Ecto neural progenitor cell (in vitro differentiated cells): ENCODE results near the gene VANGL2.

Experiments
- DNase-seq: peaks from one replicate; pipeline ENCODE4 v3.0.0-alpha.2; 2018; ENCODE audit warnings: low spot score

Gene VANGL2

DNA sequence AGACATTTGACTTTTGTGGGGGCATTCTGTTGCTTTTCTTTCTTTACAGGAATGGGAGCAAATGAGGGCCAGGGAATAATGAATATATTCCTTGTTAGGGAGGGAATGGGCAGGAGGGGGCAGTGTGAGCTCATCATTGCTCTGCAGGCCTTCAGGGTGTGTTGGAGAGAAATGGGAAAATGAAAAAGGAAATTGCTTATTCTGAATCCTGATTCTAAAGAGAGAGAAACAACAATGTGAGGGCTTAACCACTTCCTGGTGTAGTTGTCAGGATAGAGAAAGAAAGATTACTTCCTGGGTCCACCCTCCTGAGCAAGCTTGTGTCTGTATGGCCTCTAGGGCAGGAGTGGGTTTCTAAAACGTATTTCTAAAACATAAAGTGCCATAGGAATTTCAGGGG lies 28.3 kb downstream of the VANGL2 start:
- DNase-seq, result no peak

DNA sequence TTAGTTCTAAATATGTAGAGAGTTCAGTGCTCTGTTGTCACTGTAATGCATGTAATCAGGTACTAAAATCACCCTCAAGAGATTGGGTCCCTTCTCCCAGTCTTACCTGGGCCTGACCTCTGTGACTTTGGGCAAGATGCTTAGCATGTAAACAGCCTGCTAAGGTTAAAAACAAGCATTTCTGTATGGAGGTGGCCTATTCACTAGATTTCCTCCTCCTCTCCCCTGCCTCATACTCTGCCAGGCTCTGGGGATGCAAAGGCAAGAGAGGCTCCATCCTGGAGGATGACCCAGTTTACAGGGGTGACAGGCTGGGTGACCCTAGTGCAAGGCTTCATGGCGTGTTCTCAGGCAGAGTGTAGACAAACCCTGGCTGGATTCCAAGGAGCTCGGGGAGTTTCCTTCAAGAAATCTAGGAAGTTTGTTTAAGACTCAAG lies 28.8 kb downstream of the VANGL2 start:
- DNase-seq, result no peak

DNA sequence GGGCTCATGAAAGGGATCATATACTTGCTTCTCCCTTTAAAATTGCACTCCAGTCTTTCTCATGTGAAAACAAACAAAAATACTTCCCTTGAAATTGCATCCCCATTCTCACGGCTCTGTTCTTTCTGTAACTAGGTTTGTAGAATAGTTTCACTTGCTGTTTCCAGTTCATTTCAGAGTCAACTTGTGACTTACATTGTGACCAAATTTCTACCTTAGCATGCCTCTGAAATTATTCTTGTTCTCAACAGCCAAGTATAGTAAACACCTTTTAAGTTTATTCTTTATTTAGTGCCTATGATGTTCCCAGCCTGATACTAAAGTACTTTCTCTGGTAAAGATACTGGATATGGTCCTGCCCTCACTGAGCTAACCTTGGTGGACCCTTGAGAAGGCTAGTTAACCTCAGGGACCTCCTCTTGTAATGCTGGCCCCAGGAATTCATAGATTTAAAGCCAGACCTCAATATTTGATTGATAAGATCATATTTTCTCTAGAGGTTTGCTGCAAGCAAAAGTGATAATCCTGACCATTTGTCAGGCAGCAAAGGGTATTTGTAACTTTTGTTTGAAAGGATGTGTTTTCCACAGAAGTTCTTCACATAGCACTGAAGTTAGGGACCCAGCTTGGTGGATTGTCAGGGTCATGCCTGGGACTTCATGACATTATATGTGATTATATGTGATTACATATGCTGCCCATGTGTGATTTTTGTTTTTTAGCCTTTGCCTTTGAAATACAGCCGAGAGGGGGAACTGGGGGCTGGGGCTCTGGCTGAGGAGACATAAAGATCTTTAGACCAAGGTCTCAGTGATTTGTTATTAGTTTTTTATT lies 29.6 kb downstream of the VANGL2 start:
- no peak for DNase-seq

DNA sequence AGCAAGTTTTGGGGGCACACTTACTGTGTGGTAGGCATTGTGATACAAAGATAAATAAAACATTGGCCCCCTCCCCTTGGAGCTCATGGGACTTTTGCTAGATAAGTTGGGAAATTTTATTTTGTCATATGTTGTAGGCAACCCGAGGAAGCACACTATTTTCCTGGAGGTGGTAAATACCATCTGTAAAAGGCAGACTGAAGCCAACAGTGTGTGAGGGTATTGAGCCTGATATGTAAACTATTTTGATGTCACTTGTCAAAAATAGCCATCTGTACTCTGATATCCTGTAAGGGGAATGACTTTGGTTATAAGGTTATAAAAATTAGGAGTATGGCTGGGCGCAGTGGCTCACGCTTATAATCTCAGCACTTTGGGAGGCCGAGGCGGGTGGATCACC lies 30.6 kb downstream of the VANGL2 start:
- no peak for DNase-seq

DNA sequence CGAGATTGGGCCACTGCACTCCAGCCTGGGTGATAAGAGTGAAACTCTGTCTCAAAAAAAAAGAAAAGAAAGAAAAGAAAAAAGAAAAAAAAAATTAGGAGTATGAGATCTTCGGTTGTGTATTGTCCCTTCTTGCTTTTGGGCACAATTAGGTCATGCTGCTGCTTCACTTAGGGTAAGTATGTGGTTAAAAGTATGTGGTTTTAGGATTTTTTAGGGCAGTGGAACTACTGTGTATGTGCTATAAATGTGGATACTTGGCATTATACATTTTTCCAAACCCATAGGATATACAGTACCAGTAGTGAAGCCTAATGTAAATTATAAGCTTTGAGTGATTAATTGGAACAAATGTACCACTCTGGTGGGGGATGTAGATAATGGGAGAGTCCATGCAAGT lies 31.2 kb downstream of the VANGL2 start:
- no peak for DNase-seq

DNA sequence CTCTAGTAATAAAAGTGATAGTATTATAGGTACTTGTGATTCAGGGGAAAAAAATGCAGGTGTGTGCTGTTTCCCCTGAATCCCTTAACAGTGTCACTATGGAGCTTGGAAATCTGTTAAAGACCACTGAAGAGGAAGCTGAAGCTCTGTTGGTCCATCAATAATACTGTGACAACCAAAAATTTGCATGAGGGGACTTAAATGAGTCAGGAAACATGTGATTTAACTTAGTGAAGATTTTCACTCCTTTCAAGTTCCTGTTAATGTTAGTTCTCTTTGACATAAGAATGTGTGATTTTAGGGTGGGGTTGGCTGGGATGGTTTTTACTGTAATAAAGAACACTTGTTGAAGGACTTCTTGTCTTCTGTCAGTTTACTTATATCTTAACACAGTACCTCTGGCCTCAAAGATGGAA lies 32.0 kb downstream of the VANGL2 start:
- no peak for DNase-seq

DNA sequence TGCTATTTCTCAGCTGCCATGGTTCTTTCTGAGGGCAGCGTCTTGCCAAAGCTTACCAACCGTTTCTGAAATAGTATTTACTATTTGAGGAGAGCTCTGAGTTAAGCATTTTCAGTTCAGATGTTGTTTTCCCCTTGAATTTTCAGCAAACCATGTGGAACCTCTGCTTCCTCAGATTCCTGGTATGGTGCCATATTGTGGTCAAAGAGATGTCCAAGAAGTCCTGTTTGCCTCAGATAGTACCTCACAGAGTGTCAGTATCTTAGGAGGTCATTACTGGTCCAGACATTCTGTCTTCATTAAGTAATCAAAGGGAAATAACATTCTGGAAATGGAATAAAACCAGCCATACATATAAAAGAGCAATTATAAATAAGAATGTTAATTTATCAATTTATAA lies 36.6 kb downstream of the VANGL2 start:
- DNase-seq, result no peak

DNA sequence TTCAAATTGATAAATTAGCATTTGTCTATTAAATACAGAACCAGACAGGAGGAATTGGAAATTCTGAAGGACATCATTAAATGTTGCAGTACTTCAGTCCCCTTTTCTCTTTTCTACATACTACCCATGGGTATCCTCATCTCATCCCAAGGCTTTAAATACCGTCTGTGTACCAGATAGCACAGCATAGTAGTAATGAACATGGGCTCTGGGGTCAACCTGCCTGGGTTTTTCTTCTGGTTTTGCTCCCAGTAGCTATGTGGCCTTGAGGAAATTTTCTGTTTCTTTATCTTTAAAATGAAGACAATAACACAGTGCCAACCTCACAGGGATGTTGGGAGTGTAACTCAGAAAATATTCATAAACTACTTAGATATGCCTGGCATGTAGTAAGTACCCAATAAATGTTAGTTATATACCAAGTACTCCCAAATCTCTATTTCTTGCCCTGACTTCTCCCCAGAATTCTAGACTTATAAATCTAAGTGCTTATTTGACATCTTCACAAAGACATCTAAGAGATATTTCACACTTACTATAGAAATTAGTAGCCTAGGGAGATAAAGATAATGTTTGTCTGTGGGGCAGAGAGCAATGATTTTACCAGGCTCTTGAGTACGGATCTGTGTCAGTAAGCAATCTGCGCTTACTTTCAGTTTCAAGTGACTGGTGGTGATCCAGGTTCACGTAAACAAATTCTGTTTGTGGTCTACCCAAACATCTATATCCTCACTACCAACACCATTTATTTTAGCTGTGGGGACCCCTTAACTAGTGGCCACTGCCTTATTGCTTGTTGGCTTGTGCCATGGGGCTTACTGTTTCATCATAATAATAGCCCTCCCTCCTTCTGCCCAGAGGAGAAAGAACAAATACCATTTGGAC lies 37.3 kb downstream of the VANGL2 start:
- no peak for DNase-seq

DNA sequence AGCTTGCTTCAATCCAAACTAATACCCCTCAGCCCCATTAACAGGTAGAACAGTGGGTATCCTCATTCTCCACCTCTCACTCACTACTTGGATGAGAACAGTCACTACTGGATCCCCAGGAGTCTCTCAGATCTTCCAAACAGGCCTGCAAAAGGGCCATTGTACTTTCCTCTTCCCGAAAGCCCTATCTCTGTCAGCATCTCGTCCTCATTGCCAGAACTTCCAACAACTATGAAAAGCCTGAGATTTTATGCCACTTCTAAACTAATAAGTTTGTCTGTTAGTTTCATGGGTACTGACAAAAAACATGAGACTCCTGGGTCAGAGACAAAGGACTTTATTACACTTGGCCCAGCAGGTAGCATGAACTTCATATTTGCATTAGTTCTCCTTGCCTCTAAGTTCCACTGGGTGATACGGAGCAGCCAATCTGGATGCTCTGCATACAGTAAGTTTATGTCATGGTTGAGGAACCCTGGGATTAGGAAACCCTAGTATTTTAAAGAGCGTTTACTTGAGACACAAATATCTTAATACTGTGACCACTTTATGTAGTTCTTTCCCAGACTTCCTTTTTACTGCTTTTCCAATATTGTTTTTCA lies 38.1 kb downstream of the VANGL2 start:
- no peak for DNase-seq

DNA sequence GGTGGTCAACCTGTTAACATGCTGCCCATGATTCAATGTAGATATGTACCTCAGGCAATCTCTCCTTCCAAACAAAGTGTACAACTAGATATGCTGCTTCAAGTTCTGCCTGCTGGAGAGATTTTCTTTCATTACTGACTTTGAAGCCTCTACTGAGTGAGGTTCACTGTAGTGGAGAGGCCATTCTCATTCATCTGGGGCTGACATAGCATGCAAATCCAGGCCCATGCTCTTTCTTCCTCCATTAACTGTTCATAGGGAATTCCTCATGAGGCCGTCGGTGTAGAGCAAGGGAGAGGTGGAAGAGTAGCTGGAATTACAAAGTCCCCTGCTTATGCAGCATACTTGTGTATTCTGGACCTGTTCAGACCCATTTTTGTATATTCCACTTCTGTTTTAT lies 38.6 kb downstream of the VANGL2 start:
- DNase-seq, result no peak

DNA sequence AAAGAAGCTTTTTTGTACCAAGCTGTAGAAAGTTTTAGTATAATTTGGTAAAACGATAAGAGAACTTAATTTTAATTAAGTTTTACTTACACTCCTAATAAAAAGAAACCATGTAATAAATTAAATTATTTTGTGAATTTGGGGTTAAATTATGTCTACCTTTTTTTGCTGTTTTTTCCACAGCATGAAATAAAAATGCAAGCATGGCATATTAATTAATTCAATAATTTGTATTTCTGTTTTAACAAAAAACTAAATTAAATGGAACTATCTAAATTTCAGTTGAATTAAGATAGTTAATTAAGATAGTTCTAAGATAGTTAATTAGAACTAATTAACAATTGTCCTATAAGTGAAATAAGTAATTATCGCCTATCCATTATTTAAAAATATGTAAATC lies 39.4 kb downstream of the VANGL2 start:
- DNase-seq, result no peak

DNA sequence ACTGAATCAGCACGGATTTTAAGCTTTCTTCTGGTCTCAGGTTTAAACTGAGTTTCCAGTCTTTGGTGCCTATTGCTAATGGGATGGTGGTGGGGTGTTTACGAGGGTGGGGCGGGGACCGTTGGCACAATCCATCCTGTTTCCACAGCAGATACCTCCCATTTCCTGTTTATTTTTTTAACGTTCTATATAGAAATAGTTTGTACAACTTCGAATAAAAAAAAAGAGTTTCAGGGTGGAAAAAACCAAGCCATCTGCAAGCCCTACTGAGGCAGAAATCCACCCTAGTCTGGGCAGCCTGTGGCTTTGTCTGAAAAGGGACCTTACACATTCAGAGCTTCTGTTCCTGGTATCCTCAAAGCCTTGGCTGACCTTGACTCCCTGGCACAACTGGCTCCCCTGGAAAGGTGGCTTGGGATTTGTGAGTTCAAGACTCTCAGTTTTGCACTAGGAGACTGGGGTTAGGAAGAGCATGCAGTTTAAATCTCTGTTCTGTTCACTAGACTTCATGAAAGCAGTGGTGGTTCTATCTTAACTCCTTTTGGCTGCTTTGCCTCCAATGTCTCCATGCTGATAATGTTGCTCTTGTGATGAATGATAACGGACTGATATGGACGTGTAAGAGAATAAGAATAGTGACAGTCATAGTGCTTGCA lies 46.7 kb downstream of the VANGL2 start:
- DNase-seq, result no peak

DNA sequence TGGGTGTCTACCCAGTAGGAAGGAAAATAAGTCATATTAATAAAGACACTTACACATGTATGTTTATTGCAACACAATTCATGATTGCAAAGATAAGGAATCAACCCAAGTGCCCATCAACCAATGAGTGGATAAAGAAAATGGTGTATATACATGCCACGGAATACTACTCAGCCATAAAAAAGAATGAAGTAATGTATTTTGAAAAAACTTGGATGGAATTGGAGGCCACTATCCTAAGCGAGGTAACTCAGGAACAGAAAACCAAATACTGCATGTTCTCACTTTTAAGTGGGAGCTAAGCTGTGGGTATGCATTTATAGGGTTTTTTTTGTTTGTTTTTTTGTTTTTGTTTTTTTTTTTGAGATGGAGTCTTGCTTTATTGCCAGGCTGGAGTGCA lies 49.1 kb downstream of the VANGL2 start:
- no peak for DNase-seq

DNA sequence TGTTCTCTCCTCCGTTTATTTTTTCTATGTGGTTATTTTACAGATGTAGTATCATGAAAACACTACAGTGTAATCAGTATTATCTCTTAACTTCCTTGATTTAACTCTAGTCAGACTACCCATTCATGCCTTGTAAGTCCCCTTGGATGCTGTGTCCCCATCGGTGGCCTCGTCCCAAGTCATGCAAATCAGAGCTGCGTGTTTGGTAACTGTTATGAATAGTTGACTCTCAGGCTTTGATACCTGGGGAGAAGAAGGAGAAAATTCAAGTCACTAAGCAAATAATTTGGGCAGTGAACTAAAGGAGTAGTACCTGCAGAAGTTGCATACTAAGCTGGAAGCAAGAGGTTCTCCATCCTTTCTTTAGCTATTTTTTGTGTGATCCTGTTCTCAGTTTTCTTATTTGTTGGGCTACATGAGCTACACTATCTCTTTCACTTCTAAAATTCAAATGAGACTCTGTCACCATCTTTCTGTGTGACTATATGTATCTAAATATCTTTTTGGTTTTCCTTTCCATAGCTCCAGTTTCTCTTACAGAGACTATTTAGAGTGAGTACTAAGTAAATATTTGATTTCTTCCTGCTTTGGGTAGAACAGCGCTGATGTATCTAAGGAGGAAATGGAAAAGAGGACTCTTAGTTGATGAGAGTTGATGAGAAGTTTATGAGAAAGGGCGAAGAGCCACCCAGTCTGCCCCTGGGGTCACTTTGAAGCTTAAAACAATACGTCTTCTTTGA lies 50.9 kb downstream of the VANGL2 start:
- no peak for DNase-seq

DNA sequence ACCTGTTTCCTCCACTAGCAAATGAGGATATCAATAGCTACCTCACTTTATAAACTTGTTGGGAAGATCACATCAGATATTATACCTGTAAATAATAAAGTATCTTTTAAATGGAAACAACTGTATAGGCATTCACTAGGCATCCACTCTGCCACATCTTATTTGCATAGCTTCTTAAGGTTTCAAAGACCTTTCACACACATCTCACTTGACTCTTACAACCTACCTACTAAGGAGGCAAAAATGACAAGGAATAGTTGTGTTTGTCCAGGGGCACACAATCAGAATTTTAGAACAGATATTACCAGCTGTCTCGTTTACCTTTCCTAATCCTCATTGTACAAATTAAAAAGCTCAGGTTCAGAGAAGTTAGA lies 51.5 kb downstream of the VANGL2 start:
- DNase-seq, result no peak

DNA sequence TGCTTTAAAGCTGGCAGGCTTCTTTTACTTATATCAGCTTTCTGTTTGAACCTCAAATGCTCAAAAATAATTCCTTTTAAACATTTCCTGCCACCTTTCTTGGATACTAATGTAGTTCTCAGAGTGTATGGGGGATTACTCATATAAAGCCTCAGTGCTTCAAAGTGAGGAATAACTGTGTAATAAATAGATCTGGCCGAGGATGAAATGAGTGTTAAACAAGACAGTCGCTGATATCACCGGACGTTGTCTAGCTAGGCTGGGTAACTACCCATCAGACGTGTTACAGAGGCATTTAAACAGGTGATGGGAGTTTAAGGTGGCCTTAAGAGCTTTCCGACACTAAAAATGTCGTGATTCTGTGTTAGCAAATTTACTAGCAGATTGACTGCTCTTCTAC lies 53.1 kb downstream of the VANGL2 start:
- DNase-seq, result no peak

DNA sequence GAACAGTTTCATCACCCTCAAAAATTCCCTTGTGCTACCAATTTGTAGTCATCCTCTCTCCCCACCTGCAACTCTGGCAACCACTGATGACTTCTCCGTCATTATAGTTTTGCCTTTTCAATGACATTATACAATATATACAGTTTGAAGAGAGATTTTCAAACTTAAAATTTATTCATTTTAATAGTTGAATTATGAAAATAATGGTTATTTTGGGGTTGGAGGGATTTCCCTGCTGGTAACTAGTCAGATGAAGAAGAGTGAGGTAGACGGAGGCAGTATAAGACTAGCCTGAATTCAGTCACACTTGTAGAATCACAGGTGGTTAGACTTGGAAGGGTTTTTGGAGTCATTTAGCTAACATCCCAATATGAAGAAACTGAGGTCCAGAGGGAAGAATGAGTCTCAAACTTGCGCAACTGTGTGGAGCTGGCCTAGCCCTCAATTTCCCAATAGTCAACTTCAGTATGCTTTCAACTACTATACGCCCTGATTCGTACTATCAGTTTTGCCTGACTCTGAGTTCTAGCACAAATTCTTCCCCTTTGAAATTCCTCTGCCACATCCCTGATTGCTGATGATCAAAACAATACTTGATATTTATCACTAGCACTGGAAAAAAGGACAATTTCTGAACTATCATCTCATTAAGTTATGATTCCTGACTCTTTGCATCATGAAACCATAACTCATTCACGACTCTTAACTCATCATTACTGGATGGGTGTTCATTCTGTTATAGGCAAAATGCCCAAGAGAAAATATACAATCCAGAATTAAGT lies 54.2 kb downstream of the VANGL2 start:
- DNase-seq, result no peak

DNA sequence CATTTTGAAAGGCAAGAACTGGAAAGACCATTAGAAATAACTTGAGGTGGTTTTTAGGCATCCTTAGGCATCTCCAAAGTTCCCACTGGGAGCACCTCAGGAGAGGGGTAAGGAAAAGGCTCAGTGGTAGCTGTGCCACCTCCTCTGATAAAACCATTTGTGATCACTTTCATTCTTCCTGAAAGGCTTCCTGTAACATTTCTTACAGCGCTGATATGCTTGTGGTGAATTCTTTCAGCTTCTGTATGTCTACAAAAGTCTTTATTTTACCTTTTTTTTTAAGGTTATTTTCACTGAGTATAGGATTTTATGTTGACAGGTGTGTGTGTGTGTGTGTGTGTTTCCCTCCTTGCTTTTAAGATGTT lies 54.8 kb downstream of the VANGL2 start:
- DNase-seq, result no peak

DNA sequence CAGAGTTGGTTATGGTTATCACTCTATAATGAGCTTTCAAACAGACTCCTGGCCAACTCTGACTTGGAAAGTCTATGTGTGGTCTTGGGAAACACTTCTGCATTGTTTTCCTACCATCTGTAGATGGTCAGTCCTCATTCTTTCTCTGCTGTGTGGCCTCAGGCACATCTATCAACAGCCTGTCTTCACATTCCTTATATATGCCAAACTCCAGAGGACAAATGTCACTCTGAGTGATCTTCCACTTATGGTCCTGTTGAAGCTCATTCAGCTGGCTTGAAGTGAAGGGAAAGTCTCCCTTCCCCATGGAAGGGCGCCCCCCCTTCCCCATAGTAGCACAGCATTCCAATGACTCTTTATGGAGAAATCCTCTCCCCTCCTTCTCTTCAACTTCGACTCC lies 58.7 kb downstream of the VANGL2 start:
- DNase-seq, result no peak

DNA sequence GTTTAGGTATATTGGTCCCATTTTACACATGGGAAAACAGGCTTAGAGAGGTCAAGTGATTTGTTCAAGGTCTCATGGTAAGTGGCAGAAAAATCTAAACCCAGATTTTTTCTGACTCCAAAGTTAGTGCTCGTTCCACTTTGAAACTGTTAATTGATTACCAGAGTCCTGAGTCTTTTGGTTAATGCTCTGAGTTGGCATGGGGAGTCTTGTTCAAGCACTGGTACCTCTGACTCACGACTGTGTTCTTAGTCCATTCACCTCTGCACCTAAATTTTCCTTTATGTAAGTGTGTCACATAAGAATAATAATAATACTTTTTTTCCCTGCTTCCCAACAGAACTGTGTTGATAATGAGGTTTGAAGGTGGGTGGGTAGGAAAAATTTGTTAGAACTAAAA lies 59.3 kb downstream of the VANGL2 start:
- no peak for DNase-seq

DNA sequence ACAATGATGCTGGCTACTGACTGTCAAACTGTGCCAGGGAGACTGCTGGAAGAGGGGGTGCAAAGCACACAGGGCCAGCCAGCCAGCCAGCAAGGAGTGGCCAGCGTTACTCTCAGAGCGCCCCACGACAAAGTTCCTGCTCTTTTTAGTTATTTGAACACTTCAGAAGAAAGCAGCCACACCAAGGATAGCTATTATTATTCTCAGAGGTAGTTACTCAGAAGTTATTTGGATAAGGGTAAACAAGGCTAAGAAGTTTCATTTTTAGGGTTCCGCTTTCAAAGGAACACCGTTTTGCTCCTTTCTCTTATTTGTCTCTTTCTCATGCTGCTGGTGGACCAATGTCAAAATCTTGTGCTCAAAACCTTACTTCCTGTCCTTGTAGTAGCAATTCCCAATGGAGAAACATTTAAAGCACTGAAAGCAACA lies 59.9 kb downstream of the VANGL2 start:
- no peak for DNase-seq
